A172 (cell line): ENCODE results near the gene EIF4E1B. TPM values are rescaled to one million over a fixed set of nuclear protein-coding genes. Genes with fewer than 3 reads are reported as not detected.

Source experiments
- DNase-seq: peaks from one replicate; pipeline ENCODE4 v3.0.0-alpha.2; 2015; ENCODE audit warnings: low spot score
- total RNA-seq: library from RNA; depleted of rRNA; stranded (reverse); fragments of >200 nt; shearing (Covaris generic); gene quantifications from 2 replicates; pipeline ENCODE4 v1.2.3, GENCODE V29; 2014; rRNA removed

EIF4E1B gene
- total RNA-seq, 1 experiment from 2014 or later, result not detected

GRCh38 chr5:176690911-176691310, 60.4 kb downstream of the EIF4E1B start:
- DNase-seq, result no peak

- no peak for DNase-seq
Observed at GRCh38 chr5:176691524-176691923, 61.0 kb downstream of the EIF4E1B start.

GRCh38 chr5:176692326-176692725, 61.9 kb downstream of the EIF4E1B start:
- no peak for DNase-seq

GRCh38 chr5:176692839-176693476, 62.5 kb downstream of the EIF4E1B start:
- DNase-seq, result no peak

GRCh38 chr5:176693477-176693851, 63.0 kb downstream of the EIF4E1B start:
- DNase-seq, result no peak

GRCh38 chr5:176694146-176694545, 63.7 kb downstream of the EIF4E1B start:
- no peak for DNase-seq

GRCh38 chr5:176694631-176695030, 64.2 kb downstream of the EIF4E1B start:
- no peak for DNase-seq

- no peak for DNase-seq
Observed at GRCh38 chr5:176695073-176695472, 64.6 kb downstream of the EIF4E1B start.

Other genes with a start within 250 kb of the EIF4E1B start
- 37.9 and 41.4 TPM in 2 replicates for gene NOP16, start 242.1 kb upstream of the EIF4E1B start, total RNA-seq
- 186 and 199 TPM in 2 replicates for gene HIGD2A, start 241.9 kb upstream of the EIF4E1B start, total RNA-seq
- 193 and 203 TPM in 2 replicates for gene CLTB, start 214.1 kb upstream of the EIF4E1B start, total RNA-seq
- gene FAF2, start 182.3 kb upstream of the EIF4E1B start, total RNA-seq, result 57.3 and 59.7 TPM in 2 replicates
- gene RNF44, start 93.3 kb upstream of the EIF4E1B start, total RNA-seq, result 8.1 and 9.2 TPM in 2 replicates
- 0.12 TPM in 1 of 2 replicates, not detected in the other for gene CDHR2, start 81.3 kb upstream of the EIF4E1B start, total RNA-seq
- 20.3 and 24.6 TPM in 2 replicates for gene GPRIN1, start 20.5 kb upstream of the EIF4E1B start, total RNA-seq
- 0.10 TPM in 1 of 2 replicates, not detected in the other for gene SNCB, start 141 bp upstream of the EIF4E1B start, total RNA-seq
- gene TSPAN17, start 16.8 kb downstream of the EIF4E1B start, total RNA-seq, result 54.9 and 67.7 TPM in 2 replicates
- gene UNC5A, start 179.9 kb downstream of the EIF4E1B start, total RNA-seq, result 2.9 and 3.4 TPM in 2 replicates